Measurements from ENCODE around the gene WDR70. TPM values are rescaled to one million over a fixed set of nuclear protein-coding genes. Genes with fewer than 3 reads are reported as not detected.

The WDR70 gene
- total RNA-seq, 6 experiments from 2014 or later = 24.0 to 29.7 (median 26.0) TPM

DNA sequence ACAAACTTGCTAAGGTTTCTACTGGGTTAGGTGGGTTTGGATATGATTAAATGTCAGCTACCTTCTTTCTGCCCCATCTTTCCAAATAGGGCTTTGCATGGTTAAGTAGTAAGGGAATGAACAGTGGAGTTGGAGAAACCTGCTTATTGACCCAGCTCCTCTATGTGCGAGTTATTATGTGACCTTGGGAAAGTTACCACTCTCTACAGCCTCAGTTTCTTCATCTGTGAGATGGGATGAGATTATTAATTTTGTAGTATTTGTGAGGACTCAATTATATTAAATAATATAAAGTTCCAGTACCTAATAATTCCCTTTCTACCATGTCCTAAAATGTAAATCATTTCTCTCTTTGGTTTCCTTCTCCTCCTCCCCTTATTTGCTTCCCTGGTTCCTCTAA lies 337.3 kb downstream of the WDR70 start:
- no peaks in the 10 kb centered on the region for H3K9me3 Mint-ChIP-seq
- peak overlapping the region; percentile 24; the same call in 1 of the 2 replicates for H3K4me3 Mint-ChIP-seq
- no peak for DNase-seq
- no peaks in the 10 kb centered on the region for H3K27me3 Mint-ChIP-seq (ENCODE audit: insufficient read depth)
- H3K36me3 Mint-ChIP-seq (ENCODE audit: low read depth) = peaks cover 9% of the 10 kb centered on the region; the same call in 1 of the 2 replicates
- TF ChIP-seq, protein P1, sequence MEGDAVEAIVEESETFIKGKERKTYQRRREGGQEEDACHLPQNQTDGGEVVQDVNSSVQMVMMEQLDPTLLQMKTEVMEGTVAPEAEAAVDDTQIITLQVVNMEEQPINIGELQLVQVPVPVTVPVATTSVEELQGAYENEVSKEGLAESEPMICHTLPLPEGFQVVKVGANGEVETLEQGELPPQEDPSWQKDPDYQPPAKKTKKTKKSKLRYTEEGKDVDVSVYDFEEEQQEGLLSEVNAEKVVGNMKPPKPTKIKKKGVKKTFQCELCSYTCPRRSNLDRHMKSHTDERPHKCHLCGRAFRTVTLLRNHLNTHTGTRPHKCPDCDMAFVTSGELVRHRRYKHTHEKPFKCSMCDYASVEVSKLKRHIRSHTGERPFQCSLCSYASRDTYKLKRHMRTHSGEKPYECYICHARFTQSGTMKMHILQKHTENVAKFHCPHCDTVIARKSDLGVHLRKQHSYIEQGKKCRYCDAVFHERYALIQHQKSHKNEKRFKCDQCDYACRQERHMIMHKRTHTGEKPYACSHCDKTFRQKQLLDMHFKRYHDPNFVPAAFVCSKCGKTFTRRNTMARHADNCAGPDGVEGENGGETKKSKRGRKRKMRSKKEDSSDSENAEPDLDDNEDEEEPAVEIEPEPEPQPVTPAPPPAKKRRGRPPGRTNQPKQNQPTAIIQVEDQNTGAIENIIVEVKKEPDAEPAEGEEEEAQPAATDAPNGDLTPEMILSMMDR (IDR thresholded peaks at IDR 0.05) = no peak
- H3K27ac Mint-ChIP-seq = no peak overlapping the region
- H3K4me1 Mint-ChIP-seq (ENCODE audit: low read depth) = peaks cover 73% of the 10 kb centered on the region

DNA sequence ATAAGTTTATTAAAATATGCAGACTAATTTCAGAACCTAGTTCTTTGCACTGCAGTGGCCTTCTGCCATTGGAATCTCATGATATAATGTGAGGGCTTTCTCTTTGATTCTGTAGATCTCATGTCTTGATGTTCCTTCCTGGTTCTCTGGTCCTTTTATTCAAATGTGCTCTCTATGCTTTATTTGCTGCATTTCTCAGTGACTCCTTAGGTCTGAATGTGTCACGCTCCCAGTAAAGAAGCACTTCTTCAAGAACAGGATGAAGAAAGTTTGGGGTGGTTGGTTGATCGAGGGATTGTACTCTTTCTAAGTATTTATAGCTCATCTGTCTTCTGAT lies 338.1 kb downstream of the WDR70 start:
- H3K36me3 Mint-ChIP-seq (ENCODE audit: low read depth) = peaks cover 9% of the 10 kb centered on the region; the same call in 1 of the 2 replicates
- peaks cover 79% of the 10 kb centered on the region for H3K4me1 Mint-ChIP-seq (ENCODE audit: low read depth)
- no peaks in the 10 kb centered on the region for H3K9me3 Mint-ChIP-seq
- H3K27me3 Mint-ChIP-seq (ENCODE audit: insufficient read depth) = no peaks in the 10 kb centered on the region
- TF ChIP-seq, protein P1 (IDR thresholded peaks at IDR 0.05) = no peak
- no peak for DNase-seq
- H3K27ac Mint-ChIP-seq = peak overlapping the region; percentile 69
- H3K4me3 Mint-ChIP-seq = peak overlapping the region; percentile 64

DNA sequence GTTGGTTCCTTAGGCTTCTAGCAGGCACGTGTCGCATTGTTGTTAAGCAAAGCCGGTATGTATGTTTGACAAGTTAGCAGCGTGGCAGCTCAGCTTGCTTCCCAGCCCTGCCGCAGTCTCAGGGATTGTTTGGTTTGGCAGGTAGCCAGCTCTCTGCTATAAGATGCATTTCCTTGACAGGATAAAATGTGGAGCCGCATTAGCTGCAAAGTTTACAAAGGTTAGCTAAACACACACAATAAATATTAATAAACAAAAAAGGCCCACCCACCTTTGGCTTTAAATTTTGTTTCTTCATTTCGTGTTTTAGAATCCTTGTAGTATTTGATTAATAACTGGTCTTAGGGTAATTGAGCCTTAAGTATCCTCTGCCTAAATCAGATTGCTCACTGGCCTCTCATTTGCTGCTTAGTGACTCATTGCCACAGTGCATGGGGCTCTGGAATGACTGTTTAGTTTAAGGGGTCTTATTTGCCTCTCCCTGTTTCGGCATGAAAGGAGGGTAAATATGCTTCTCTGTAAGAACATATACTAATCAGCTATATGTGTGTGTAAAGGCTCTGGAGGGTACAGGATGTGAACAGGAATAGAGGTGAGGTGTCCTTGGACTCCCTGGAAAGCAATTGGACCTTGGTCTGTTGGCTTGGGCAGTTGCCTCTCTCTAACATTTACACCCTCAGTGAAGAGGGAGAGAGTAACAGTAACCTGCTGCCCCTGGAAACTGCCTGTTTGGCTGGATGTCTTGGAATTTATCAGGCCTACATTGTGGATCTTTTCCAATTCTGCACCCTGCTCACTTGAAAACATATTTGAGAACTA lies 338.7 kb downstream of the WDR70 start:
- peak; percentile 50 for DNase-seq
- peak overlapping the region; percentile 64 for H3K4me3 Mint-ChIP-seq
- peaks cover 85% of the 10 kb centered on the region for H3K4me1 Mint-ChIP-seq (ENCODE audit: low read depth)
- TF ChIP-seq, protein P1 (IDR thresholded peaks at IDR 0.05) = no peak
- no peaks in the 10 kb centered on the region for H3K9me3 Mint-ChIP-seq
- H3K27me3 Mint-ChIP-seq (ENCODE audit: insufficient read depth) = no peaks in the 10 kb centered on the region
- peak overlapping the region; percentile 69 for H3K27ac Mint-ChIP-seq
- peaks cover 9% of the 10 kb centered on the region; the same call in 1 of the 2 replicates for H3K36me3 Mint-ChIP-seq (ENCODE audit: low read depth)

DNA sequence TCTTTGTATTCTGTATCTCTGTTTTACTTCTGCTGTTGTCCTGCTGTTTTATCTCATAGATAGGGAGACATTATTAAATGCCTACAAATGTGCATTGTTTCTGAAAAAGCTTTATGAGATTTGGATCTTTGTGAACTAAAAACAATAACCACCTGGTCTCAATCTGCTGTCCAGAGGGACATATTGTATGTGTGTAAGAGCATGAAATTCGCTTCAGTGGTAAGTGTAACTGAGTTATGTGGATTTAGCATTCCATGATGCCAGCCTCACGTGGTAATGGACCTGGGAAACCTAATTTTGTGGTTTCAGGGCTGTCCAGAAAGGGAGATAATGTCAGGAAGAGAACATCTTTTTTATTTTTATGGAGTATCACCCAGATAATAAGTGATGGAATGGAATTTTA lies 341.4 kb downstream of the WDR70 start:
- Mint-ChIP-seq H3K4me1 (ENCODE audit: low read depth) (peaks cover 97% of the 10 kb centered on the region), H3K9me3 (no peaks in the 10 kb centered on the region), H3K4me3 (no peak overlapping the region; the same call in 1 of the 2 replicates), H3K27ac (no peak overlapping the region; the same call in 1 of the 2 replicates), H3K36me3 (ENCODE audit: low read depth) (peaks cover 7% of the 10 kb centered on the region), H3K27me3 (ENCODE audit: insufficient read depth) (no peaks in the 10 kb centered on the region)
- TF ChIP-seq, protein P1 (IDR thresholded peaks at IDR 0.05) = no peak
- DNase-seq = no peak

DNA sequence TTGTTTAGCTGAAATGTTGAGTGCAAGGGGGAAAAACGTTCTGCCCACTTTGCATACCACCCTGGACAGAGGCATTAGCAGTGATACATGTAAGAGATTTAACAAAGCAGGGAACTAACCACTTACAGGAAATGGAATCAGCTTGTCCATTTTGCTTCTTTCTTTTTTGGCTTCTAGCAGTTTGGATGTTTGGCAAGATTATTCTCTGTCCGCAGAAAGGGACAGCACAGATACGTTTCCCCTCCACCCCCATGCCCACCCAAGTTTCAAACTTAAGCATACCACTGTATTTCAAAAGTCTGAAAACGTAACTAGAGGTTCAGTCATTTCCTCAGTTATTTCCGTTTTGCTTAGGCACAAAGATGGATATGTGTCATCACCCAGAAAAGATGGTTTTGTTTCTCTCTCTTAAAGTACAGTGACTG lies 342.3 kb downstream of the WDR70 start:
- H3K4me1 Mint-ChIP-seq (ENCODE audit: low read depth) = peaks cover 94% of the 10 kb centered on the region
- no peaks in the 10 kb centered on the region for H3K27me3 Mint-ChIP-seq (ENCODE audit: insufficient read depth)
- no peak for DNase-seq
- H3K36me3 Mint-ChIP-seq (ENCODE audit: low read depth) = peaks cover 6% of the 10 kb centered on the region; the same call in 1 of the 2 replicates
- no peaks in the 10 kb centered on the region for H3K9me3 Mint-ChIP-seq
- TF ChIP-seq, protein P1 (IDR thresholded peaks at IDR 0.05) = no peak
- peak overlapping the region; percentile 56; the same call in 1 of the 2 replicates for H3K4me3 Mint-ChIP-seq
- peak overlapping the region; percentile 77; the same call in 1 of the 2 replicates for H3K27ac Mint-ChIP-seq
